Left forelimb (tissue), 1 donor: ENCODE measurements around the gene POGK.
A peak's percentile ranks its signal among the peaks of the same experiment; 100 is the strongest.
"Not testable (repeated sequence)": the region's sequence is repeated elsewhere in the genome, so short reads cannot be mapped to it uniquely, and the experiment has no call there.

Experiments
- DNase-seq: peaks from one replicate; pipeline ENCODE4 v3.0.0-alpha.2; 2018; ENCODE audit warnings: low spot score

The POGK gene, protein sequence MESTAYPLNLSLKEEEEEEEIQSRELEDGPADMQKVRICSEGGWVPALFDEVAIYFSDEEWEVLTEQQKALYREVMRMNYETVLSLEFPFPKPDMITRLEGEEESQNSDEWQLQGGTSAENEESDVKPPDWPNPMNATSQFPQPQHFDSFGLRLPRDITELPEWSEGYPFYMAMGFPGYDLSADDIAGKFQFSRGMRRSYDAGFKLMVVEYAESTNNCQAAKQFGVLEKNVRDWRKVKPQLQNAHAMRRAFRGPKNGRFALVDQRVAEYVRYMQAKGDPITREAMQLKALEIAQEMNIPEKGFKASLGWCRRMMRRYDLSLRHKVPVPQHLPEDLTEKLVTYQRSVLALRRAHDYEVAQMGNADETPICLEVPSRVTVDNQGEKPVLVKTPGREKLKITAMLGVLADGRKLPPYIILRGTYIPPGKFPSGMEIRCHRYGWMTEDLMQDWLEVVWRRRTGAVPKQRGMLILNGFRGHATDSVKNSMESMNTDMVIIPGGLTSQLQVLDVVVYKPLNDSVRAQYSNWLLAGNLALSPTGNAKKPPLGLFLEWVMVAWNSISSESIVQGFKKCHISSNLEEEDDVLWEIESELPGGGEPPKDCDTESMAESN

DNA sequence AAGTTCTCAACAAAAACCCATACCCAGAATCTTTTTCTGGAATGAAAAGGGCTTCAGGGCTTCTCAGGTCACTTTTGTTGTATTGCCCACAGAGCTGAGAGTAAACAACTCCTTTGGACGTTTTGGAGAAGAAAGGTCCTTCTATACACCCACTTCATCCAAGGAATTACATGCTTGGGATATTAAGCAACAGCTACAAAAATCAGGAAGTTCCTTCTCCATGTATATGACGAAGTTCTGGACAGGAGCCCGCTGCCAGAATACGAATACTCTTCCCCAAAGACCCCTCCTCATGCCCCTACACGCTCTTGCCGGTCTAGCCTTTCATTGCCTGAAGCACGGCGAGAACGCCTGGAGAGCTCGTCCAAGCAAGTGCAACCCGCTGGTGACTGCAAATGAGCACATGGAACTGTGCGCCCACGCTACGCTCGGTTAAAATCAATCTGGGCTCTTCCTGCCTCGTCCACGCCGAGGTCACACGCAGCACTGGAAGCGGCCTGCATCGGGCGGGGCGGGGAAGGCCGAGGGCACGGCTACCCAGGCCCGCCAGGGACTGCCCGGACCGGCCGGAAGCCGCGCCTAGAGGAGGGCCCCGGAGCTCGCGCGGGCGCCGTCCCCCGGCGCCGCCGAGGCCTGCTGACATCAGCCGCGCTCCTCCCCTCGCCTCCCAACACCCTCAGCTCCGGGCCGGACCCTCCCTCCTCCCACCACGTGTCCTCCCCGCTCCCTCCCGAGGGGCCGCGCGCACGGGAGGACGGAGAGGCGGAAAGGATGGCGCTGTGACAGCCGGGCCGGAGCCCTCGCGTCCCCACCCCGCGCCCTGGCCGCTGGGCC lies at the start of gene POGK:
POGK (plus strand) TSS at position 710 of the 834 bp plus-strand sequence. CDS start 1,482 bp downstream, outside the sequence.
- DNase-seq: peak; percentile 89

DNA sequence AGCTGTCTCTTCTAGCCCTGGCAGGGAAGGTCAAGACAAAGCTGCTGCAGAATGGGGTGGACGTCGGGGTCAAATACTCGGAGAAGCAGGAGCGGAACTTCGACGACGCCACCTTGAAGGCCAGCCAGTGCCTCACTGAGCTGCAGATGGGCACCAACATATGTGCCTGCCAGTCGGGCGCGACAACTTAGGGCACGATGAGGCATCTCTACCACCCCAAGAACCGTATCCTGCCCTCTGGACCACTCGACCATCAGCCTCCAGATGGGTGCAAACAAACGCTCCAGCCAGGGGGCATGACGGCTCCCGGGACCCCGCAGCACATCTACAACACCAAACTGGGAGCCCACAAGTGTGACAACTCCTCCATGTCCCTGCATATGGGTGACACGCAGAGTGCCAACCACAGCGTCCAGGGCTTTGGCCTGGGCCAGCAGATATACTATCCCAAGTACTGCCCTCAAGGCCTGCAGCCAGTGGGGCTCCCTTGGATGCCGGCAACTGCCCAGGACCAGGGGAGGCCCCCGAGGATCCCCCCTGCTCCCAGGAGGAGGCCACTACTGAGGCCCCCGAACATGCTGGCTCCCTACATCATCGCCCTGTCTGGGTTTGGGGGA lies 42.5 kb upstream of the POGK start:
- no peak for DNase-seq

DNA sequence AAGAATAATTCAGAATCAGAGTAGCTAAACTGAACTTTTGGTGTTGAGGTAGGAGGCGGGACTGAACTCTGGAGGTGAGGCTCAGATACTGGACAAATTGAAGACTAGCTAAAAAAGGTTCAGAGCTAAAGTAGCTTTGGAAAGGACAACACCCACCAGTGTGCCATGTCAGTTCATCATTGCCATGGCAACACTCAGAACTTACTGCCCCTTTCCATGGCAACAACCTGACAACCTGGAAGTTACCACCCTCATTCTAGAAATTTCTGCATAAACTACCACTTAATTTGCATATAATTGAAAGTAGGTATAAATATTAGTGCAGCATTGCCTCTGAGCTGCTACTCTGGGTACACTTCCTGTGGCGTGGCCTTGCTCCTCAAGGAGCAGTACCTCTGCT lies 30.3 kb upstream of the POGK start:
- DNase-seq: no peak

DNA sequence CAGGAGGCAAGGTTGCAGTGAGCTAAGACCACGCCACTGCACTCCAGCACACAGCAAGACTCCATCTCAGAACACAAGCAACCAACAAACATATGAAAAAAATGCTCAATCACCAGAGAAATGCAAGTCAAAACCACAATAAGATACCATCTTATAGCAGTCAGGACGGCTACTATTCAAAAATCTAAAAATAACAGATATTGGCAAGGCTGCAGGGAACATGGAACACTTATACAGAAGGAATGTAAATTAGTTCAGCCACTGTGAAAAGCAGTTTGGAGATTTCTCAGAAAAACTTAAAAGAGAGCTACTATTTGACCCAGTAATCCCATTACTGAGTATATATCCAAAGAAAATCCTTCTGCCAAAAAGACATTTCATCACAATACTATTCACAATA lies 27.6 kb upstream of the POGK start:
- DNase-seq: no peak

DNA sequence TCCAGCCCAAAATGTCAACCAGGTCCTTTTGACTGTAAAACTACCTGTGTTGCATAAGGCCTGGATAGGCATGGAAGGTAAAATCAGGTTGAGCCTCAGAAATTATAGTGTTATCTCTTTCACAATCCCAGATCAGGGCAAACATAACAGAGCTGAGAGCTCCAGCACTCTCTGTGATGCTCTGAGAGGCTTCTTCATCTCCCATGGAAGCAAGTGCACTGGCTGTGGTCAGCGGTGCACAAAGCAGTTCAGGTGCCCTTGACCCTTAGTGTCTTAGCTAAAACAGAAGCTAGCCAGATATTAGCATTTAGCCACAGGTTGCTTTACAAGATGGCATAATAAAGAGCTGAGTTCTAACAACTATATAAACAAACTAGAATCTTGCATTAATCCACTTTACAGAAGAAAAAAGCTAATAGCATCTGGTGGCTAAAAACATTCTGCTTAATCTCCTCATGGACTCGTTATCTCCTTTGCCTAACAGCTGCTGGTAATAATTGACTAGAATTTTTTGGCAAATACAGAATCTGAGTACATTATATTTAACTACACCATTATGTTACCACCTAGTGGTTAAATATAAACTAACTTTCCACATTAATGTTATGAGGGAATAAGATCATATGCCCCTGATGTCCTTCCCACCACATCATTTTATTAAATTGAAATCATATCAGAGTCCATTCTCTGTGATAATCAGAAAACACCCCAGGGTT lies 25.6 kb upstream of the POGK start:
- DNase-seq: no peak

DNA sequence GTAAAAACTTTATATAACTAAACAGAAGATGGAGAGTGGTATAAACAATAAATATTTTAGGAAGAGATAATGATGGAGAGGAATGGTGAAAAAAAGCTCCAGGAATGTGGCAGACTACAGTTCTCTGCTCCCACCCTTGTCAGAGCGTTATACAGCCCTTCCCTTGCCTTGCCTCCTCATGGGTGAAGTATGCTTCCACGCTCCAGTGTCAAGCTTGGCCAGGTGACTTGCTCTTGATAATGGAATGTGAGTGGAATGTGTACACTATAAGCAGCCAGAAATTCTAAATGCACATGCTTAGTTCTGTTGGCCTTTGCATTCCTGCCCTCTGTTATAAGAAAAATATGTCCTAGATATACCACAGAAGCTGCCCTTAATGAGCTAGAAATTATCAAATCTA lies 24.7 kb upstream of the POGK start:
- no peak for DNase-seq

DNA sequence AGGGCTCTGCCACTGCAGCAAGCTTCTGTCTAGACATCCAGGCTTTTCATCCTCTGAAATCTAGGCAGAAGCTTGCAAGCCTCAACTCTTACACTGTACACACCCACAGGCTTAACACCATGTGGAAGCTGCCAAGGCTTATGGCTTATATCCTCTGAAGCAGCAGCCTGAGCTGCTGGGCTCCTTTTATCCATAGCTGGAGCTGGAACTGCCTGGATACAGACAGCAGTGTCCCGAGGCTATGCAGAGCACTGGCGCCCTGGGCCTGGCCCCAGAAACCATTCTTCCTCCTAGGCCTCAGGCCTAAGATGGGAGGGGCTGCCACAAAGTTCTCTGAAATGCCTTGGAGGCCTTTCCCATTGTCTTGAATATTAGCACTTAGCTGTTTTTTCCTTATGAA lies 19.3 kb upstream of the POGK start:
- DNase-seq: no peak

DNA sequence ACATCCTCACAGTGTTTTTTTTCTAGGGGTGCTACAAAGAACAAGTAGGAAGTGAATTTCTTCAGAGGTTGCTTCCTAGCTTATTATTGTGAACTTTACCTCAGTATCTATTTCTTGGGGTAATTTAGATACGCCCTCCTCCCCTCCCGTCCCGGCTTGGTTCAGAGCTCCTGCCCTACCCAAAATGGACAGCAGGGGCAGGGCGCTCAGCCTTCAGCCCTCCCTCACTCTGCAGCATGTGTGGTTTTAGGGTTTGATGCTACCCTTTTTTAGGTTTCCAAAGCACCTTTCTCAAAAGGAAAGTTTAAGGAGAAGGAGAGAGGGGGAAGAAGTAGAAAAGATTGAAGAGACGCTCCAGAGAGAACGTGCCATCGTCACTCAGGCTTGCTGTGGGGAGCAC lies 16.9 kb upstream of the POGK start:
- DNase-seq: no peak

DNA sequence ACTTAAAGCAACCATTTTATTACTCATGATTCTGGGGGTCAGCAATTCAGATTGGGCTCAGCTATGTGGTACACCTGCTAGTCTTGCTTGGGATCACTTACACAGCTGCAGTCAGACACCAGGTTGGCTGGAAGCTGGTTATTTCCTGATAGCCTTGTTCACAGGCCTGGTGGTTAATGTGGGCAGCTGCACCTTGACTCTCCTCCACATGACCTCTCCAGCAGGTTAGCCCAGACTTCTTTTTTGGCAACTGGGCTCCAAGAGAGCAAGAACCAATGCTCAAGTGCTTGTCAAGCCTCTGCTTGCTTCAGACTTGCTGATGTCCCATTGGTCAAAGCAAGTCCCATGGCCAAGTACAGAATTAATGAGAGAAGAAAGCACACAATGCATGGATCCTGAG lies 11.8 kb upstream of the POGK start:
- no peak for DNase-seq

DNA sequence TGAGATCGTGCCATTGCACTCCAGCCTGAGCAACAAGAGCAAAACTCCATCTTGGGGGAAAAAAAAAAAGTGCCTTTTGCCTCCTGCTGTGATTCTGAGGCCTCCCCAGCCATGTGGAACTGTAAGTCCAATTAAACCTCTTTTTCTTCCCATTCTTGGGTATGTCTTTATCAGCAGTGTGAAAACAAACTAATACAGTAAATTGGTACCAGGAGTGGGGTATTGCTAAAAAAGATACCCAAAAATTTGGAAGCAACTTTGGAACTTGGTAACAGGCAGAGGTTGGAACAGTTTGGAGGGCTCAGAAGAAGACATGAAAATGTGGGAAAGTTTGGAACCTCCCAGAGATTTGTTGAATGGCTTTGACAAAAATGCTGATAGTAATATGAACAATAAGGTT lies 9.5 kb upstream of the POGK start:
- DNase-seq: not testable (repeated sequence)

DNA sequence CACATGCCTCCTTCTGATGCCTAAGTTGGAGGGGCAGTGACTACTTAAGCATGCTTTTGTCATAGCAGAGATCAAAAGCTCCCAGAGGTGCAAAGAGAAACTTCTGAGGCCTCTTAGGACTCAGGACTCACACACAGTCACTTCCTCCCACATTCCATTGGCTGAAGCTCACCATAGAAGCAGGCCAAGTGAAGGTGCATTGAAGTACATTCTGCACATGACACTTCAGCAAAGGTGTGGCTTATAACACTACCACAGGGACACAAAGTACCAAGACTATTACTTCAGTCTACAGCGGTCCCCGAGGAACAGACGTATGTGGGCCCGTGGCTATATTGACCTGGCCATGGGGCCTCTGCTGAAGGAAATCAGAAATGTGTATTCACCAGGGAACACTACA lies 2.5 kb upstream of the POGK start:
- DNase-seq: no peak

DNA sequence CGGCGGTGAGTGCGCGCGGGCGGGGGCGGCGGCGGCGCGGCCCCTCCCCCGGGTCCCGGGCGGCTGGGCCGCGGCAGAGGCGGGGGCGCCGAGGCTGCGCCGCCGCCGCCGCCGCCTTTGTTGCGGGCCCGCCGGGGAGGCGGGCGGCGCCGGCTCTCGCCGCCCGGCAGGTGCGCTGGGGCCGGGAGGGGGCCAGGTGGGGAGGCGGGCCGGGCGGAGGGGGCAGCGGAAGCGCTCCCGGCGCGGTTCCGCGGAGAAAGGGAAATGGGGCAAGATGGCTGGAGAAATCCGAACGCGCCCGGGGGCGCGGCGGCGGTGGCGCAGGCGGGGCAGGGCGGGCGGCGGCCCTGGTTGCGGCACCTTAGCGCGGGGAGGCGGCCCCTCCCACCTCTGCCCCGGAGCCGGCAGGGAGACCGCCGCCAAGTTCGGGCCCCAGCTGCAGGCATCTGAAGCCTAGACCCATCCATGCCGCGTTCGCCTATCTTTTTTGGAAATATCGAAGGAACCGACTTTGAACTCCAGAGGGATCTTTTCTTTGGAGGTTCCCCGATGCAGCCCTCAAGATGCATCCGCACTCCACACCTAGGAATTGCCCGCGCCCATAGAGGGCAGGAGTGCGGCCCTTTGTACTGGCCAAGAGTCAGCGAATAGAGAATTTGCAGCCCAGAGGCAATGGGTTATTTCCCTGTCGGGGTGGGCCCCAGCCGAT lies 479 bp downstream of the POGK start:
- DNase-seq: peak; percentile 74

DNA sequence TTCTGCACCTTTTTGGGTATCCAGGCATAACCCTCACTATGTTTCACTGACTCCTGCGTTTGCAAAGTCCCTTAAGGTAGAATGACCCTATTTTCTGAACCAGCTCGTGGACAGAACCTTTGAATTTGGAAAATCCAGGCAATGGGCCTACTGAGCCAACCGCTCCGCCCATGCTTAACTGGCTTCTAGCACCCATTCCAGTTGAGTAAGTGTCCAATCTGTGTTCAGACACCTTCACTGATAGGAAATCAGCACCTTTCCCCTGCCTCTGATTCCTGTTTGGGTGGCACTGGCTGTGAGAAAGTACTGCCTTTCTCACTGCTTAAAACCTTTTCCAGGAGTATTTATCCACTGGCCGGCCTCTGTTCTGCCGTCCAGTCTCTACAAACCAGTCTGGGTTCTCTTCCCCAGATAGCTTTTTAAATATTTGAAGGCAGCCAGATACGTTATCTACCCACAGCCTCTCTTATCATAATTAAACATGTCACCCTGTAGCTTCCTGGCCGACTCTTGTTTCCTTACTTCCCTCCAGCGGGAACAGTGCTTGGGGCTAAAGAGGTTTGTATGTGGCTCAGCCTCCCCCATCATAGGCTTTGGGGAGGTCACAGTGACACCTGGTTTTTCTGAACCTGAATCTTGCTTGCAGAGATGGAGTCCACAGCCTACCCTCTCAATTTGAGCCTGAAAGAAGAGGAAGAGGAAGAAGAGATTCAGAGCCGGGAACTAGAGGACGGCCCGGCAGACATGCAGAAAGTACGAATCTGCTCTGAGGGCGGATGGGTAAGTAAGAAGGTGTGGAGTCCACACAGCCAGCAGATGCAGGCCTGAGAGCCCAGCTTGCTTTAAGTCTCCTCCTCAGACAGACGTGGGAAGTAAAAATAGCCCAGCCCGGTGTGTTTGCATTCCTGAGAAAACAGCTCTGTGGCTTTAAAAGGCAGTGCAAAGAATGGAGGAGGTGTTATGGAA lies 1.3 kb downstream of the POGK start:
- no peak for DNase-seq

DNA sequence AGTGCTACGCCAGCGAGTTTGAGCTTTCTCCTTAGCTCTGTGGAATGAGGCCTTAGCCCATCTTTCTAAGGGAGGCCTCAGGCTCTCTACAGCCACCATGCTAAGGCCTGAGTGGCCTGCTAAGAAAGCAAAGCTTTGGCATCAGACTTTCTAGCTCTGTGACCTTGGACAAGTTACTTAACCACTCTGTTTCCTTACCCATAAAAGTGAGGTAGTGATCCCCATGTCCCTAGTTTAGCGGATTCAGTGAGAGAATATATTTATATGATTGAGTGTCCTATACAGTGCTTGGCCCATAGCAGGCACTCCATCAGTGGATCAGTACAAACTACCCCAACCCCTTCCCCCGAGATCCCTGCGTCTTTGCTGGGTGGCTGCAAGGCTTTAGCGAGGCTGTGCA lies 4.0 kb downstream of the POGK start:
- DNase-seq: no peak

DNA sequence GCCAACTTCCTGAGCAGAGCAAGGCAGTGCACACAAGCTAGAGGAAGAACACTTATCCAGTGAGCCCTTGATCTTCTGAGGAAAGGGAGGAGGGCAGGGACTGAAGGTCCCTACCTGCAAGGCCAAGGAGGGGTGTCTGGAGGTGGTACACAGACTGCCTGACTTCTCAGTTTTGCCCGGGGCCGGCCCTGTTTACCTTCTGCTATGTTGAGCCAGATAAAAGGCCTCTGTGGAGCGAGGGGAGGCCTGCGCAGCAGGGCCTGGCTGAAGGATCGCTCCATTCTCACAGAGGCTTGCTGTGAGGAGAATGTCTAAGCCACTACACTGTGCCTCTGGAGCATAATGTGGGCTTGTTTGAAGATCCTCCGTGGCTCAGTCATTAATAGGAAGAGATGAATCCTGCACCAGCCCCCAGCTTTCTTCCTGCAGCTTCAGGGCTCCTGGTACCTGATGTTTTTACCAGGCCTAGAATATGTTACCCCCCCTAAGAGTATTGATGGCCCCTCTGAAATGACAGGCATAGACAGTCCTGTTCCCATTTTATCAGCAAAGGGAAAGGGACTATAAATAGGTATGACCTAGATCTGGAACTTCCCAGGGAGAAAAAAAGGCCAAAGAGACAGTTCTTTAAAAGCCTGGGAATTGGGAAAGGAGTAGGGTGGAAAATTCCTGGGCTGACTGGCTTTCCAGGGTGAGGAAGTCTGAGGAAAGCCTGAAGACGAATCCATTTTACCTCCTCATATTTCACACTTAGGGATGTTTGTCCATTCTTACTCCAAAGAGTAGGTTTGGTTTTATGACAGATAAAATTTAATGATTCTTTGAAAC lies 4.7 kb downstream of the POGK start:
- no peak for DNase-seq

DNA sequence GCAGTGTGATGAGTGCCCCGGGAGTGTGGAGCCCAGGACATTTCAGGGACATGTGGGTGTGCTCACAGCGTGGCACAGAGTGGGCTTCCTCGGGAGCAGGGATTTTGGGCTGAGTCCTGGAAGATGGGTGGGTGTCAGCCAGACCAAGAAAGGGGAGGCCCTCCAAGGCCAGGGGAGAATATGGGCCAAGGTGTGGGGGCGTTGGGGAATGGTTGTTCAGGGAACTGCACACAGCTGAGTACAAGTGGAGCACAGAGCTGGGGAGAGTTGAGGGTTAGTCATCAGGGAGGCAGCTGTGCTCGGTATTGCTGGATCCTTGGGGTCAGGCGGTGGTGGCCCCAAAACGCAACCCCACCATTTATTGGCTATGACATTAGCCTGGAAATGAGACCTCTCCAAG lies 5.5 kb downstream of the POGK start:
- DNase-seq: no peak

DNA sequence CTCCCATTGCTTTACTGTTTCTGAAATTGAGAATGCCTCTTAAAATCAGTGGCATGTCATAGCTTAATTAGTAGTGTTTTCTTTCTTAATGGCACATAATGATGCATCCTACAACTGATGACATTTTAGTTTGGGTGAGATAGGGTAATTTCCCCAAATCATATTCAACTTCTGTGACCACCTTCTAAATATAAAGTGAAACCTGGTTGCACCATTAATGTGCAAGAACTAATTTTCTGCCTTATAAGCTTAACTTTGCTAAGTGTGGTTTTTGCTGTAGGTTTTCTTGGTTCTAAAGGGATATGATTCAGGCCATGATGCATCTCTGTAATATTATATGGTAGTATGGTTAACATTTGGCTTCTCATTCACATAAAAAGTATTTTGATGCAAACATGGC lies 8.9 kb downstream of the POGK start:
- no peak for DNase-seq

DNA sequence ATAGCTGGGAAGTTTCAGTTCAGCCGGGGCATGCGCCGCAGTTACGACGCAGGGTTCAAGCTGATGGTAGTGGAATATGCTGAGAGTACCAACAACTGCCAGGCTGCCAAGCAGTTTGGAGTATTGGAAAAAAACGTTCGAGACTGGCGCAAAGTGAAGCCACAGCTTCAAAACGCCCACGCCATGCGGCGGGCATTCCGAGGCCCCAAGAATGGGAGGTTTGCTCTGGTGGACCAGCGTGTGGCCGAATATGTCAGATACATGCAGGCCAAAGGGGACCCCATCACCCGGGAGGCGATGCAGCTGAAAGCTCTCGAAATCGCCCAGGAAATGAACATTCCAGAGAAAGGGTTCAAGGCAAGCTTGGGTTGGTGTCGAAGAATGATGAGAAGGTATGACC lies 9.9 kb downstream of the POGK start:
- no peak for DNase-seq

DNA sequence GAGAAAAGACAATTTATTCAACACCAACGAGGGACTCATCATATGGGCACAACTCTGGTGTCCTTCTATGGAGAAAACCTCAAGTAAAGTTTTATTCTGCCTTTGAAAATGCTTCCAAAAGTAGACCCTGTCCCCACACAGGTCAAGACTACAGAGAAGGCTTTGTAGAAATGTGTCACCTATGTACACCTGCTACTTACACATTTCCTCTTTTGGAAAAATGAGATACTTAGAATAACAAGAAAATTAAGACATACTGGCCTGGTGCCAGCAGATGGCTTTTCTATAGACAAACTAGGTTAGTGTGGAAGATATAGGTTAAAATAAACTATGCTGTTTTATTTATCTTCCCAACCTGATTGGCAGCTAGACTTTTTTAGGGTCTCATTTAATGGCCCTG lies 13.6 kb downstream of the POGK start:
- no peak for DNase-seq
